Measurements from ENCODE around the gene ABHD4.
"Not testable (repeated sequence)": the region's sequence is repeated elsewhere in the genome, so short reads cannot be mapped to it uniquely, and the experiment has no call there.

The ABHD4 gene

GRCh38 chr14:22593189-22593588, 4.9 kb upstream of the ABHD4 start:
- no peak for DNase-seq

- no peak for DNase-seq
These were observed 4.5 kb upstream of the ABHD4 start for GRCh38 chr14:22593601-22594000.

- DNase-seq, result no peak
These were observed 3.9 kb upstream of the ABHD4 start for GRCh38 chr14:22594156-22594716.

- no peak for DNase-seq
These were observed 1.7 kb upstream of the ABHD4 start for GRCh38 chr14:22596354-22596879.

- no peak for DNase-seq
These were observed 835 bp upstream of the ABHD4 start for GRCh38 chr14:22597265-22597664.

- no peak for DNase-seq
These were observed 365 bp upstream of the ABHD4 start for GRCh38 chr14:22597771-22598098.

- DNase-seq, result peak; percentile 12
These were observed 770 bp downstream of the ABHD4 start for GRCh38 chr14:22598896-22599244.

GRCh38 chr14:22599349-22599748, 1.2 kb downstream of the ABHD4 start:
- DNase-seq, result no peak

- no peak for DNase-seq
These were observed 1.9 kb downstream of the ABHD4 start for GRCh38 chr14:22600027-22600426.

- no peak for DNase-seq
These were observed 3.4 kb downstream of the ABHD4 start for GRCh38 chr14:22601456-22601855.

GRCh38 chr14:22601996-22602395, 3.9 kb downstream of the ABHD4 start:
- no peak for DNase-seq

- DNase-seq, result no peak
These were observed 4.8 kb downstream of the ABHD4 start for GRCh38 chr14:22602862-22603261.

GRCh38 chr14:22606380-22606779, 8.3 kb downstream of the ABHD4 start:
- DNase-seq, result no peak

- DNase-seq, result no peak
These were observed 9.2 kb downstream of the ABHD4 start for GRCh38 chr14:22607291-22607690.

- no peak for DNase-seq
These were observed 12.8 kb downstream of the ABHD4 start for GRCh38 chr14:22610931-22611330.

- DNase-seq, result no peak
These were observed 15.1 kb downstream of the ABHD4 start for GRCh38 chr14:22613106-22613695.

GRCh38 chr14:22613736-22614239, 15.7 kb downstream of the ABHD4 start:
- no peak for DNase-seq

GRCh38 chr14:22614240-22614799, 16.2 kb downstream of the ABHD4 start:
- no peak for DNase-seq

GRCh38 chr14:22615765-22616164, 17.7 kb downstream of the ABHD4 start:
- DNase-seq, result not testable (repeated sequence)

GRCh38 chr14:22622255-22622654, 24.2 kb downstream of the ABHD4 start:
- DNase-seq, result no peak

GRCh38 chr14:22623047-22623446, 24.9 kb downstream of the ABHD4 start:
- no peak for DNase-seq

- DNase-seq, result no peak
These were observed 28.5 kb downstream of the ABHD4 start for GRCh38 chr14:22626590-22626989.

GRCh38 chr14:22627506-22628263, 29.6 kb downstream of the ABHD4 start:
- no peak for DNase-seq

- no peak for DNase-seq
These were observed 31.3 kb downstream of the ABHD4 start for GRCh38 chr14:22629361-22629760.
